GM12891 (cell line): ENCODE results near the gene CYP2S1. TPM values are rescaled to one million over a fixed set of nuclear protein-coding genes. Genes with fewer than 3 reads are reported as not detected.
A peak's percentile ranks its signal among the peaks of the same experiment; 100 is the strongest.
"Not testable (repeated sequence)": the region's sequence is repeated elsewhere in the genome, so short reads cannot be mapped to it uniquely, and the experiment has no call there.

Experiments used
- DNase-seq: peaks from one replicate; pipeline ENCODE4 v3.0.0; 2011; ENCODE audit warnings: low spot score; ENCODE audit not compliant: insufficient read length
- FAIRE-seq: peaks from 2 replicates; lab custom pipeline; 2011; peaks lifted over from hg19 to GRCh38; lab: Jason Lieb, UNC
- PAX5 ChIP-seq: IDR thresholded peaks from 2 replicates; pipeline ENCODE4 v1.6.1; 2011; ENCODE audit warnings: low read length, moderate library complexity, mild to moderate bottlenecking; ENCODE audit not compliant: insufficient read depth, severe bottlenecking
- POLR2A ChIP-seq: IDR thresholded peaks from 2 replicates; pipeline ENCODE4 v1.6.1; 2011; ENCODE audit warnings: low read depth, low read length, control low read depth
- POLR2AphosphoS5 ChIP-seq: IDR thresholded peaks from 2 replicates; pipeline ENCODE4 v1.6.1; 2011; ENCODE audit warnings: low read depth, low read length, control low read depth
- POU2F2 ChIP-seq: IDR thresholded peaks from 2 replicates; pipeline ENCODE4 v1.6.1; 2011; ENCODE audit warnings: low read depth, mild to moderate bottlenecking, control low read depth, low read length, moderate library complexity
- SPI1 ChIP-seq: IDR thresholded peaks from 2 replicates; pipeline ENCODE4 v1.6.1; 2011; ENCODE audit warnings: low read depth, low read length, control low read depth
- TAF1 ChIP-seq: IDR thresholded peaks from 2 replicates; pipeline ENCODE4 v1.6.1; 2011; ENCODE audit warnings: low read depth, low read length, control low read depth
- polyA plus RNA-seq: library from polyadenylated mRNA; unstranded; fragments of >200 nt; gene quantifications from one replicate; pipeline ENCODE4 v1.2.1, GENCODE V29; 2012; ENCODE audit warnings: low read depth, missing spikeins, inconsistent platforms; ENCODE audit not compliant: missing spikeins

The CYP2S1 gene
- 0.55 TPM for polyA plus RNA-seq

GRCh38 chr19:41192574-41193429 is at the start of gene CYP2S1:
Gene CYP2S1, plus strand, starts transcription at chr19:41193219. Its CDS starts 46 bp downstream, at chr19:41193265.
- DNase-seq = no peak
- no peak for FAIRE-seq
- no peak for TF ChIP-seq SPI1
- TF ChIP-seq POLR2AphosphoS5 = no peak
- no peak for TF ChIP-seq PAX5
- no peak for TF ChIP-seq POU2F2
- no peak for TF ChIP-seq TAF1
- no peak for TF ChIP-seq POLR2A

- DNase-seq = no peak
- TF ChIP-seq TAF1 = no peak
- no peak for TF ChIP-seq POLR2A
- no peak for TF ChIP-seq SPI1
- TF ChIP-seq POLR2AphosphoS5 = no peak
- no peak for TF ChIP-seq POU2F2
- TF ChIP-seq PAX5 = no peak
- FAIRE-seq = peak; percentile 28
These were observed 48.6 kb upstream of the CYP2S1 start for GRCh38 chr19:41144403-41144802.

- FAIRE-seq = no peak
- TF ChIP-seq TAF1 (no peak), PAX5 (no peak), POLR2A (no peak)
- no peak for DNase-seq
These were observed 43.2 kb upstream of the CYP2S1 start for GRCh38 chr19:41149831-41150230.

GRCh38 chr19:41150986-41151385 is 42.0 kb upstream of the CYP2S1 start:
- not testable (repeated sequence) for DNase-seq

GRCh38 chr19:41154060-41154459 is 39.0 kb upstream of the CYP2S1 start:
- FAIRE-seq = no peak
- TF ChIP-seq SPI1 = no peak
- no peak for TF ChIP-seq TAF1
- no peak for TF ChIP-seq PAX5
- TF ChIP-seq POLR2AphosphoS5 = no peak
- no peak for TF ChIP-seq POU2F2
- TF ChIP-seq POLR2A = no peak
- DNase-seq = no peak

More at GRCh38 chr19:41150986-41151385, 42.0 kb upstream of the CYP2S1 start:
- FAIRE-seq = not testable (repeated sequence)

- DNase-seq (no peak), FAIRE-seq (no peak)
- no peak for TF ChIP-seq SPI1
- no peak for TF ChIP-seq POU2F2
- TF ChIP-seq PAX5 = no peak
- no peak for TF ChIP-seq TAF1
- TF ChIP-seq POLR2A = no peak
- TF ChIP-seq POLR2AphosphoS5 = no peak
These were observed 36.8 kb upstream of the CYP2S1 start for GRCh38 chr19:41156207-41156606.

- DNase-seq (no peak), FAIRE-seq (no peak)
- no peak for TF ChIP-seq POU2F2
- TF ChIP-seq TAF1 = no peak
- no peak for TF ChIP-seq PAX5
- no peak for TF ChIP-seq POLR2AphosphoS5
- no peak for TF ChIP-seq SPI1
- no peak for TF ChIP-seq POLR2A
These were observed 33.1 kb upstream of the CYP2S1 start for GRCh38 chr19:41159881-41160280.

GRCh38 chr19:41161903-41162302 is 31.1 kb upstream of the CYP2S1 start:
- TF ChIP-seq POLR2A (no peak), POU2F2 (no peak), POLR2AphosphoS5 (no peak), TAF1 (no peak), PAX5 (no peak), SPI1 (no peak)
- no peak for FAIRE-seq

GRCh38 chr19:41166944-41167804 is 25.8 kb upstream of the CYP2S1 start:
- FAIRE-seq (no peak), DNase-seq (no peak)
- TF ChIP-seq SPI1 (no peak), POU2F2 (no peak)

More at GRCh38 chr19:41161903-41162302, 31.1 kb upstream of the CYP2S1 start:
- DNase-seq = no peak
